Activated T-cell treated with anti-CD3 and anti-CD28 coated beads, Interleukin-2, amount 50 U/mL, for 72 hours (primary cell): ENCODE data around the gene PRR30. TPM values are rescaled to one million over a fixed set of nuclear protein-coding genes. Genes with fewer than 3 reads are reported as not detected.
"Not testable (repeated sequence)": the region's sequence is repeated elsewhere in the genome, so short reads cannot be mapped to it uniquely, and the experiment has no call there.

ENCODE experiments used
- ATAC-seq, 2 donors: fragments of 150-1000 bp; cut with Tn5 transposase; replicated peaks in 1 of 2; 2 replicates each; pipeline ENCODE4 v1.10.0; 2021; ENCODE audit warnings: moderate library complexity in 2 of 2, mild to moderate bottlenecking in 1 of 2
- DNase-seq, 2 donors: peaks; one replicate each; pipeline ENCODE4 v3.0.0; 2021 to 2022; ENCODE audit warnings: mixed read lengths in 1 of 2
- H3K27ac Mint-ChIP-seq: one replicate; pipeline ENCODE4 v1.8.0; 2022; ENCODE audit warnings: mild to moderate bottlenecking, moderate library complexity, mixed read lengths
- H3K27me3 Mint-ChIP-seq: one replicate; pipeline ENCODE4 v1.8.0; 2022; ENCODE audit warnings: low read depth, mixed read lengths
- H3K36me3 Mint-ChIP-seq, 2 donors: one replicate each; pipeline ENCODE4 v1.8.0; 2022; ENCODE audit warnings: mixed read lengths in 2 of 2, mild to moderate bottlenecking in 1 of 2; ENCODE audit not compliant: insufficient read depth in 2 of 2
- H3K4me1 Mint-ChIP-seq: one replicate; pipeline ENCODE4 v1.8.0; 2022; ENCODE audit warnings: low read depth, mixed read lengths
- H3K4me3 Mint-ChIP-seq, 2 donors: one replicate each; pipeline ENCODE4 v1.8.0; 2022; ENCODE audit warnings: mild to moderate bottlenecking in 2 of 2, mixed read lengths in 2 of 2, moderate library complexity in 2 of 2
- H3K9me3 Mint-ChIP-seq, 2 donors: one replicate each; pipeline ENCODE4 v1.8.0; 2022; ENCODE audit warnings: mixed read lengths in 2 of 2
- total RNA-seq, 2 donors: library from RNA; stranded (reverse); gene quantifications; one replicate each; pipeline ENCODE4 v1.2.3, GENCODE V29; 2022

Gene PRR30
- total RNA-seq, 2 donors from 2014 or later, result not detected

GRCh38 chr2:27118525-27119329 lies 20.5 kb downstream of the PRR30 start, which contains the start of gene CGREF1:
Gene CGREF1 (minus strand): TSS chr2:27119128. CDS start chr2:27104366, 14,762 bp downstream.
- peaks cover 17% of the 10 kb centered on the region for H3K4me1 Mint-ChIP-seq
- peak; percentile 21 to 26 for ATAC-seq
- DNase-seq, result no peak
- H3K4me3 Mint-ChIP-seq, result peak within 1 kb of the TSS; percentile 77 to 82
- no peaks in the 10 kb centered on the region for H3K9me3 Mint-ChIP-seq
- no peaks in the 10 kb centered on the region for H3K36me3 Mint-ChIP-seq
- peaks cover 41% of the 10 kb centered on the region for H3K27me3 Mint-ChIP-seq
- H3K27ac Mint-ChIP-seq, result no peak within 1 kb of the TSS

GRCh38 chr2:27117995-27118524 lies 21.1 kb downstream of the PRR30 start:
- Mint-ChIP-seq H3K4me1 (peaks cover 13% of the 10 kb centered on the region), H3K27ac (no peak overlapping the region)

GRCh38 chr2:27115519-27115918 lies 23.7 kb downstream of the PRR30 start:
- Mint-ChIP-seq H3K36me3 (no peaks in the 10 kb centered on the region), H3K27me3 (peaks cover 19% of the 10 kb centered on the region), H3K4me3 (no peak overlapping the region), H3K9me3 (no peaks in the 10 kb centered on the region), H3K4me1 (peaks cover 7% of the 10 kb centered on the region), H3K27ac (peak overlapping the region; percentile 4)
- DNase-seq (no peak), ATAC-seq (no peak)

More at GRCh38 chr2:27117995-27118524, 21.1 kb downstream of the PRR30 start:
- H3K9me3 Mint-ChIP-seq, result no peaks in the 10 kb centered on the region
- peak overlapping the region in 1 of 2 donors; percentile 68 for H3K4me3 Mint-ChIP-seq
- H3K27me3 Mint-ChIP-seq, result peaks cover 41% of the 10 kb centered on the region
- ATAC-seq, result no peak
- no peak for DNase-seq
- H3K36me3 Mint-ChIP-seq, result no peaks in the 10 kb centered on the region

DNA sequence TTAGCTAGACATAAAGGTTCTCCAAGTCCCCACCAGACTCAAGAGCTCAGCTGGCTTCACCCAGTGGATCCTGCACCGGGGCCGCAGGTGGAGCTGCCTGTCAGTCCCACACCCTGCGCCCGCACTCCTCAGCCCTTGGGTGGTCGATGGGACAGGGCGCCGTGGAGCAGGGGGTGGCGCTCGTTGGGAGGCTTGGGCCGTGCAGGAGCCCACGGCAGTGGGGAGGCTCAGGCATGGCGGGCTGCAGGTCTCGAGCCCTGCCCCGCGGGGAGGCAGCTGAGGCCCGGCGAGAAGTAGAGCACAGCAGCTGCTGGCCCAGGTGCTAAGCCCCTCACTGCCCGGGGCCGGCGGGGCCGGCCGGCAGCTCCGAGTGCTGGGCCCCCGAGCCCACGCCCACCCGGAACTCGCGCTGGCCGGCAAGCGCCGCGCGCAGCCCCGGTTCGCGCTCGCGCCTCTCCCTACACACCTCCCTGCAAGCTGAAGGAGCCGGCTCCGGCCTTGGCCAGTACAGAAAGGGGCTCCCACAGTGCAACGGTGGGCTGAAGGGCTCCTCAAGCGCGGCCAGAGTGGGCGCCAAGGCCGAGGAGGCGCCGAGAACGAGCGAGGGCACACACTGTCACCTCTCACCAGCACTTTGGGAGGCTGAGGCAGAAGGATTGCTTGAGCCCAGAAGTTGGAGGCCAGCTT lies 27.7 kb downstream of the PRR30 start:
- not testable (repeated sequence) for H3K36me3 Mint-ChIP-seq, DNase-seq, H3K27me3 Mint-ChIP-seq, H3K27ac Mint-ChIP-seq, ATAC-seq, H3K4me1 Mint-ChIP-seq, H3K4me3 Mint-ChIP-seq, H3K9me3 Mint-ChIP-seq

DNA sequence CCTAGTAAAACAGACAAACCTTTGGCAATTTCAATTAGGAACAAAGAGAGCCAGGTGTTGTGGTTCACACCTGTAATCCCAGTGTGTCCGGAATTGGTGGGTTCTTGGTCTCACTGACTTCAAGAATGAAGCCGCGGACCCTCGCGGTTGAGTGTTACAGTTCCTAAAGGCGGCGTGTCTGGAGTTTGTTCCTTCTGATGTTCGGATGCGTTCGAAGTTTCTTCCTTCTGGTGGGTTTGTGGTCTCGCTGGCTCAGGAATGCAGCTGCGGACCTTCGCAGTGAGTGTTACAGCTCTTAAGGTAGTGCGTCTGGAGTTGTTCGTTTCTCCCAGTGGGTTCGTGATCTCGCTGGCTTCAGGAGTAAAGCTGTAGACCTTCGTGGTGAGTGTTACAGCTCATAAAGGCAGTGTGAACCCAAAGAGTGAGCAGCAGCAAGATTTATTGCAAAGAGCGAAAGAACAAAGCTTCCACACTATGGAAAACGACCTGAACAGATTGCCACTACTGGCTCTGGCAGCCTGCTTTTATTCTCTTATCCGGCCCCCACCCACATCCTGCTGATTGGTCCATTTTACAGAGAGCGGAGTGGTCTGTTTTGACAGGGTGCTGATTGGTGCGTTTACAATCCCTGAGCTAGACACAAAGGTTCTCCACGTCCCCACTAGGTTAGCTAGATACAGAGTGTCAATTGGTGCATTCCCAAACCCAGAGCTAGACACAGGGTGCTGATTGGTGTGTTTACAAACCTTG lies 28.4 kb downstream of the PRR30 start:
- not testable (repeated sequence) for H3K9me3 Mint-ChIP-seq, ATAC-seq, H3K27me3 Mint-ChIP-seq, H3K36me3 Mint-ChIP-seq, H3K4me1 Mint-ChIP-seq, DNase-seq, H3K27ac Mint-ChIP-seq
- H3K4me3 Mint-ChIP-seq, result peak overlapping the region in 1 of 2 donors; percentile 13

GRCh38 chr2:27109083-27109482 lies 30.1 kb downstream of the PRR30 start:
- Mint-ChIP-seq H3K27ac (no peak overlapping the region), H3K4me1 (no peaks in the 10 kb centered on the region)

DNA sequence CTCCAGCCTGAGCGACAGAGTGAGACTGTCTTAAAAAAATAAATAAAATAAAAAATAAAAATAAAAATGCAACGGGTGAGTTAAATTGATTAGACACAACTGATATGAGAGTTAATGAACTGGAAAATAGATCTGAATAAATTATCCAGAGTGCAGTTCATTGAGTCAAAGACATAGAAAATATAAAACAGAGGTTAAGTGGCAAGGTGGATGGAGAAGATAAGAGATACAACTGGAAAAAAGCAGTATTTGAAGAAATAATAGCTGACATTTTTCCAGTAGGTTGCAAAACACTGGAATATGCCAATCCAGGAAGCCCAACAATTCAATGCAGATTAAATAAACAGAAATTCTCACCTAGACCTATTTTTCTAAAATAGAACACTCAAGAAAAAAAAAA lies 31.0 kb downstream of the PRR30 start:
- no peak overlapping the region for H3K4me3 Mint-ChIP-seq
- no peaks in the 10 kb centered on the region for H3K27me3 Mint-ChIP-seq
- no peak overlapping the region for H3K27ac Mint-ChIP-seq
- no peaks in the 10 kb centered on the region for H3K9me3 Mint-ChIP-seq
- DNase-seq (no peak), ATAC-seq (no peak)
- H3K4me1 Mint-ChIP-seq, result no peaks in the 10 kb centered on the region
- H3K36me3 Mint-ChIP-seq, result no peaks in the 10 kb centered on the region

More at GRCh38 chr2:27109083-27109482, 30.1 kb downstream of the PRR30 start:
- H3K9me3 Mint-ChIP-seq, result no peaks in the 10 kb centered on the region
- no peaks in the 10 kb centered on the region for H3K27me3 Mint-ChIP-seq
- H3K36me3 Mint-ChIP-seq, result no peaks in the 10 kb centered on the region
- DNase-seq, result no peak
- H3K4me3 Mint-ChIP-seq, result no peak overlapping the region
- no peak for ATAC-seq

GRCh38 chr2:27105981-27106380 lies 33.2 kb downstream of the PRR30 start:
- Mint-ChIP-seq H3K27me3 (no peaks in the 10 kb centered on the region), H3K27ac (no peak overlapping the region), H3K4me3 (no peak overlapping the region), H3K9me3 (no peaks in the 10 kb centered on the region), H3K36me3 (no peaks in the 10 kb centered on the region), H3K4me1 (no peaks in the 10 kb centered on the region)
- ATAC-seq (no peak), DNase-seq (no peak)

GRCh38 chr2:27102329-27102728 lies 36.9 kb downstream of the PRR30 start:
- ATAC-seq (no peak), DNase-seq (no peak)
- Mint-ChIP-seq H3K36me3 (no peaks in the 10 kb centered on the region), H3K27ac (no peak overlapping the region), H3K27me3 (no peaks in the 10 kb centered on the region), H3K9me3 (no peaks in the 10 kb centered on the region), H3K4me3 (no peak overlapping the region), H3K4me1 (no peaks in the 10 kb centered on the region)

DNA sequence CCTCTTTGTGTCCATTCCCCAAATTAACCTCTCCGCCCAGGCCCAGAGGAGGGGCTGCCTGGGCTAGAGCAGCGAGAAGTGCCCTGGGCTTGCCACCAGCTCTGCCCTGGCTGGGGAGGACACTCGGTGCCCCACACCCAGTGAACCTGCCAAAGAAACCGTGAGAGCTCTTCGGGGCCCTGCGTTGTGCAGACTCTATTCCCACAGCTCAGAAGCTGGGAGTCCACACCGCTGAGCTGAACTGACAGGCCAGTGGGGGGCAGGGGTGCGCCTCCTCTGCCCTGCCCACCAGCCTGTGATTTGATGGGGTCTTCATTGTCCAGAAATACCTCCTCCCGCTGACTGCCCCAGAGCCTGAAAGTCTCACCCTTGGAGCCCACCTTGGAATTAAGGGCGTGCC lies 39.2 kb downstream of the PRR30 start:
- H3K4me3 Mint-ChIP-seq, result no peak overlapping the region
- DNase-seq (no peak), ATAC-seq (no peak)
- no peaks in the 10 kb centered on the region for H3K36me3 Mint-ChIP-seq
- H3K4me1 Mint-ChIP-seq, result peaks cover 16% of the 10 kb centered on the region
- H3K9me3 Mint-ChIP-seq, result no peaks in the 10 kb centered on the region
- no peaks in the 10 kb centered on the region for H3K27me3 Mint-ChIP-seq
- H3K27ac Mint-ChIP-seq, result no peak overlapping the region

DNA sequence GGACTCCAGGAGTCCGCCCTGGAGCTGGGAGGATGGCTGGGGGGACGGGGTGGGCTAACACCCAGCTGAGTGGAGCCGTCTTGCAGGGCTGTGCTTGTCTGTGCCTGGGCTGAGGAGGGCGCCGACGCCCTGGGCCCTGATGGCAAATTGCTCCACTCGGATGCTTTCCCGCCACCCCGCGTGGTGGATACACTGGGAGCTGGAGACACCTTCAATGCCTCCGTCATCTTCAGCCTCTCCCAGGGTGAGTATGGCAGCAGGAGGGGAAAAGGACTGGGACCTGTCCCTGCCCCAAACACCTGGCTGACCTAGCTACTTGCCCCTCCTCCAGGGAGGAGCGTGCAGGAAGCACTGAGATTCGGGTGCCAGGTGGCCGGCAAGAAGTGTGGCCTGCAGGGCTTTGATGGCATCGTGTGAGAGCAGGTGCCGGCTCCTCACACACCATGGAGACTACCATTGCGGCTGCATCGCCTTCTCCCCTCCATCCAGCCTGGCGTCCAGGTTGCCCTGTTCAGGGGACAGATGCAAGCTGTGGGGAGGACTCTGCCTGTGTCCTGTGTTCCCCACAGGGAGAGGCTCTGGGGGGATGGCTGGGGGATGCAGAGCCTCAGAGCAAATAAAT lies 39.8 kb downstream of the PRR30 start:
- peaks cover 16% of the 10 kb centered on the region for H3K4me1 Mint-ChIP-seq
- no peak for ATAC-seq
- no peak overlapping the region for H3K4me3 Mint-ChIP-seq
- no peak for DNase-seq
- no peaks in the 10 kb centered on the region for H3K9me3 Mint-ChIP-seq
- H3K27ac Mint-ChIP-seq, result no peak overlapping the region
- H3K36me3 Mint-ChIP-seq, result no peaks in the 10 kb centered on the region
- H3K27me3 Mint-ChIP-seq, result no peaks in the 10 kb centered on the region

- DNase-seq (no peak), ATAC-seq (no peak)
- Mint-ChIP-seq H3K27ac (no peak overlapping the region), H3K4me1 (peaks cover 16% of the 10 kb centered on the region), H3K36me3 (no peaks in the 10 kb centered on the region), H3K9me3 (no peaks in the 10 kb centered on the region), H3K4me3 (no peak overlapping the region), H3K27me3 (no peaks in the 10 kb centered on the region)
Measured at GRCh38 chr2:27097341-27097740, 41.9 kb downstream of the PRR30 start.
